Lower leg skin (tissue), 3 donors: ENCODE results near the gene CCDC184.

Experiments used
- POLR2A ChIP-seq, 2 donors: fragments of 450-650 bp; IDR thresholded peaks; one replicate each; pipeline ENCODE4 v1.6.1; 2016 to 2017; ENCODE audit warnings: antibody characterized with exemption in 2 of 2, mild to moderate bottlenecking in 1 of 2, moderate library complexity in 1 of 2
- TF ChIP-seq, protein P1 (sequence below), 3 donors: fragments of 450-650 bp; IDR thresholded peaks; one replicate each; pipeline ENCODE4 v1.5.1; 2016; ENCODE audit warnings: antibody characterized with exemption in 3 of 3, mild to moderate bottlenecking in 3 of 3, moderate library complexity in 2 of 3

DNA sequence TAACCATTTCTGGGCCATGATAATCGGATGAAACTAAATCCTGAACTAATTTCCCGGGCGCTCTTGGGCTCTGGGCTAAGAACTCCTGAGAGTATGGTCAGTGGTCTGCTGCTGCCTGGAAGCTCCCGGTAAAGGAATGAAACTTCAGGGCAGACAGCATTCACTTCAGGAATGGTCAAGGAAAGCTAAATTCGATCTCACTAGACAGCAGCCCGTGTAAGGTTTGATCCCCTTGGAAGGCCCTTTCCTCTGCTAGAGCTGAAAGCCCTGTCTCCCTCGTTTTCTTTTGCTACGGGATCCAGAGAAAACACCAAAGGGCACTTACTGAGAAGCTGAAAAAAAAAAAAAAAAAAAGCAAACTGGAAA, 26.8 kb upstream of the CCDC184 start:
- TF ChIP-seq POLR2A (IDR thresholded peaks at IDR 0.05): no peak
- TF ChIP-seq, protein P1, sequence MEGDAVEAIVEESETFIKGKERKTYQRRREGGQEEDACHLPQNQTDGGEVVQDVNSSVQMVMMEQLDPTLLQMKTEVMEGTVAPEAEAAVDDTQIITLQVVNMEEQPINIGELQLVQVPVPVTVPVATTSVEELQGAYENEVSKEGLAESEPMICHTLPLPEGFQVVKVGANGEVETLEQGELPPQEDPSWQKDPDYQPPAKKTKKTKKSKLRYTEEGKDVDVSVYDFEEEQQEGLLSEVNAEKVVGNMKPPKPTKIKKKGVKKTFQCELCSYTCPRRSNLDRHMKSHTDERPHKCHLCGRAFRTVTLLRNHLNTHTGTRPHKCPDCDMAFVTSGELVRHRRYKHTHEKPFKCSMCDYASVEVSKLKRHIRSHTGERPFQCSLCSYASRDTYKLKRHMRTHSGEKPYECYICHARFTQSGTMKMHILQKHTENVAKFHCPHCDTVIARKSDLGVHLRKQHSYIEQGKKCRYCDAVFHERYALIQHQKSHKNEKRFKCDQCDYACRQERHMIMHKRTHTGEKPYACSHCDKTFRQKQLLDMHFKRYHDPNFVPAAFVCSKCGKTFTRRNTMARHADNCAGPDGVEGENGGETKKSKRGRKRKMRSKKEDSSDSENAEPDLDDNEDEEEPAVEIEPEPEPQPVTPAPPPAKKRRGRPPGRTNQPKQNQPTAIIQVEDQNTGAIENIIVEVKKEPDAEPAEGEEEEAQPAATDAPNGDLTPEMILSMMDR (IDR thresholded peaks at IDR 0.05): no peak
